GM23338 (cell line): ENCODE data around the gene PLEKHA8.

Experiments used
- CREB1 ChIP-seq: fragments of 250-450 bp; sonication (Bioruptor Pico); IDR thresholded peaks from 2 replicates; pipeline ENCODE4 v1.5.0; 2020; ENCODE audit warnings: low read depth, mild to moderate bottlenecking, moderate library complexity
- EZH2 ChIP-seq: fragments of 200-600 bp; sonication (generic); IDR thresholded peaks from one replicate; pipeline ENCODE4 v1.8.0; 2017; ENCODE audit warnings: antibody characterized with exemption, mild to moderate bottlenecking, low read depth; ENCODE audit not compliant: unreplicated experiment
- EZH2phosphoT487 ChIP-seq: fragments of 200-600 bp; sonication (generic); IDR thresholded peaks from one replicate; pipeline ENCODE4 v1.8.1; 2018; ENCODE audit warnings: antibody characterized with exemption; ENCODE audit not compliant: unreplicated experiment
- JUNB ChIP-seq: IDR thresholded peaks from one replicate; pipeline ENCODE4 v1.6.1; 2016; ENCODE audit warnings: antibody characterized with exemption; ENCODE audit not compliant: unreplicated experiment
- POLR2AphosphoS5 ChIP-seq: IDR thresholded peaks from 2 replicates; pipeline ENCODE4 v1.6.1; 2016; ENCODE audit warnings: antibody characterized with exemption, low read depth
- ZNF114 ChIP-seq: fragments of 250-450 bp; sonication (Bioruptor Pico); IDR thresholded peaks from 2 replicates; pipeline ENCODE4 v1.5.0; 2020; ENCODE audit warnings: mild to moderate bottlenecking, moderate library complexity
- ZNF462 ChIP-seq: fragments of 250-450 bp; sonication (Bioruptor Pico); IDR thresholded peaks from 2 replicates; pipeline ENCODE4 v1.5.0; 2020; ENCODE audit warnings: mild to moderate bottlenecking, moderate library complexity
- TF ChIP-seq, protein P1 (sequence below), 2 experiments: fragments of 200-600 bp in 1 of 2; sonication (generic) in 1 of 2; conservative IDR thresholded peaks; 2 replicates each; pipeline versions ENCODE4 v1.5.1 to v1.6.1; 2016 to 2017; ENCODE audit warnings: antibody characterized with exemption in 2 of 2, low read depth in 2 of 2, mild to moderate bottlenecking in 2 of 2, moderate library complexity in 1 of 2
- TF ChIP-seq, protein P2 (sequence below): IDR thresholded peaks from one replicate; pipeline ENCODE4 v1.6.1; 2018; ENCODE audit warnings: antibody characterized with exemption; ENCODE audit not compliant: unreplicated experiment

DNA sequence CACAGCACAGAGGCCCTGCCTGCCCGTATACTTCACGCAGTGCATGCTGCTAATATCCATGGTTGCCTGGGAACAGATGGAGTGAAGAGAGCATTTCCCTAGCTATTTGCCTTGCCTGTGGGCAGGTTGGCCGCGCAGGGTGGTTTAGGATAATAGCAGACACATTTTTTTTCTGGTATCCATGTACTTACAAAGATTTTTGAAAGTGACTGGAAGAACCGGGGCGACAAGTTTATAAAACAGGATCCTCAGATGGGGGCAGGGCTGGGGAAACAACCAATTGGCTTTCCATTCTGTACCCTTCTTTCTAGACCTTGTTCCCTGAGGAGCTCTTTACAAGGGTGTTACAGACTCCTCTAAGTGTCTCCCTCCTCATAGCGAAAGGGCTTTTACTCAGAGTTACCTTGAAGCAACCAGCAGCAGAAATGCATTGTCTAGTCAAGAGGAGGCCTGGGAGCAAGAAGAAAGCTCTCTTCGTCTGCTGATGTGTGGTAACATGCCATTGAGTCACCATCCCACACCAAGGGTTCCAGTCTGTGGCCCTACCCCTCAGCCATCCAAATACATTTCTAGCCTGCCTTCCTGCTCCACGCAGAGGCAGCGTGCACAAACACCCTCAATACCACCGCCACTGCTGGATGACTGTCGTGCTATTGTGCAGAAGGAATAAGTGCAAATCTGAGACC lies 138.1 kb downstream of the PLEKHA8 start:
- TF ChIP-seq, protein P1, sequence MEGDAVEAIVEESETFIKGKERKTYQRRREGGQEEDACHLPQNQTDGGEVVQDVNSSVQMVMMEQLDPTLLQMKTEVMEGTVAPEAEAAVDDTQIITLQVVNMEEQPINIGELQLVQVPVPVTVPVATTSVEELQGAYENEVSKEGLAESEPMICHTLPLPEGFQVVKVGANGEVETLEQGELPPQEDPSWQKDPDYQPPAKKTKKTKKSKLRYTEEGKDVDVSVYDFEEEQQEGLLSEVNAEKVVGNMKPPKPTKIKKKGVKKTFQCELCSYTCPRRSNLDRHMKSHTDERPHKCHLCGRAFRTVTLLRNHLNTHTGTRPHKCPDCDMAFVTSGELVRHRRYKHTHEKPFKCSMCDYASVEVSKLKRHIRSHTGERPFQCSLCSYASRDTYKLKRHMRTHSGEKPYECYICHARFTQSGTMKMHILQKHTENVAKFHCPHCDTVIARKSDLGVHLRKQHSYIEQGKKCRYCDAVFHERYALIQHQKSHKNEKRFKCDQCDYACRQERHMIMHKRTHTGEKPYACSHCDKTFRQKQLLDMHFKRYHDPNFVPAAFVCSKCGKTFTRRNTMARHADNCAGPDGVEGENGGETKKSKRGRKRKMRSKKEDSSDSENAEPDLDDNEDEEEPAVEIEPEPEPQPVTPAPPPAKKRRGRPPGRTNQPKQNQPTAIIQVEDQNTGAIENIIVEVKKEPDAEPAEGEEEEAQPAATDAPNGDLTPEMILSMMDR (conservative IDR thresholded peaks at IDR 0.05; ENCODE audit: low read depth in 2 of 2) = no peak
- TF ChIP-seq POLR2AphosphoS5 (no peak), EZH2 (no peak), EZH2phosphoT487 (no peak), JUNB (no peak), ZNF462 (CRISPR knock-in tag) (no peak), ZNF114 (no peak), CREB1 (no peak)
- TF ChIP-seq, protein P2, sequence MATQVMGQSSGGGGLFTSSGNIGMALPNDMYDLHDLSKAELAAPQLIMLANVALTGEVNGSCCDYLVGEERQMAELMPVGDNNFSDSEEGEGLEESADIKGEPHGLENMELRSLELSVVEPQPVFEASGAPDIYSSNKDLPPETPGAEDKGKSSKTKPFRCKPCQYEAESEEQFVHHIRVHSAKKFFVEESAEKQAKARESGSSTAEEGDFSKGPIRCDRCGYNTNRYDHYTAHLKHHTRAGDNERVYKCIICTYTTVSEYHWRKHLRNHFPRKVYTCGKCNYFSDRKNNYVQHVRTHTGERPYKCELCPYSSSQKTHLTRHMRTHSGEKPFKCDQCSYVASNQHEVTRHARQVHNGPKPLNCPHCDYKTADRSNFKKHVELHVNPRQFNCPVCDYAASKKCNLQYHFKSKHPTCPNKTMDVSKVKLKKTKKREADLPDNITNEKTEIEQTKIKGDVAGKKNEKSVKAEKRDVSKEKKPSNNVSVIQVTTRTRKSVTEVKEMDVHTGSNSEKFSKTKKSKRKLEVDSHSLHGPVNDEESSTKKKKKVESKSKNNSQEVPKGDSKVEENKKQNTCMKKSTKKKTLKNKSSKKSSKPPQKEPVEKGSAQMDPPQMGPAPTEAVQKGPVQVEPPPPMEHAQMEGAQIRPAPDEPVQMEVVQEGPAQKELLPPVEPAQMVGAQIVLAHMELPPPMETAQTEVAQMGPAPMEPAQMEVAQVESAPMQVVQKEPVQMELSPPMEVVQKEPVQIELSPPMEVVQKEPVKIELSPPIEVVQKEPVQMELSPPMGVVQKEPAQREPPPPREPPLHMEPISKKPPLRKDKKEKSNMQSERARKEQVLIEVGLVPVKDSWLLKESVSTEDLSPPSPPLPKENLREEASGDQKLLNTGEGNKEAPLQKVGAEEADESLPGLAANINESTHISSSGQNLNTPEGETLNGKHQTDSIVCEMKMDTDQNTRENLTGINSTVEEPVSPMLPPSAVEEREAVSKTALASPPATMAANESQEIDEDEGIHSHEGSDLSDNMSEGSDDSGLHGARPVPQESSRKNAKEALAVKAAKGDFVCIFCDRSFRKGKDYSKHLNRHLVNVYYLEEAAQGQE = no peak
